HCT116 (cell line): Measurements from ENCODE around the gene NARF.

ENCODE experiments used
- CTCF ChIP-seq, 3 experiments: fragments of 200-600 bp in 1 of 3; sonication (generic) in 1 of 3; IDR thresholded peaks in 2 of 3; conservative IDR thresholded peaks in 1 of 3; 2 replicates each; pipeline ENCODE4 v1.5.1; 2012 to 2017; ENCODE audit warnings: low read depth in 2 of 3, low read length in 2 of 3, antibody characterized with exemption in 1 of 3, borderline replicate concordance in 1 of 3, control low read depth in 1 of 3, mild to moderate bottlenecking in 1 of 3, mixed read lengths in 1 of 3, mixed run types in 1 of 3, moderate library complexity in 1 of 3; ENCODE audit not compliant: insufficient read depth in 1 of 3
- EZH2 ChIP-seq: fragments of 200-600 bp; sonication (generic); IDR thresholded peaks from 2 replicates; pipeline ENCODE4 v1.6.1; 2017; ENCODE audit warnings: antibody characterized with exemption, mixed run types
- JUND ChIP-seq: IDR thresholded peaks from 2 replicates; pipeline ENCODE4 v1.6.1; 2012
- POLR2A ChIP-seq: IDR thresholded peaks from 2 replicates; pipeline ENCODE4 v1.7.0; 2011; ENCODE audit warnings: borderline replicate concordance; ENCODE audit not compliant: insufficient read depth, insufficient read length; ENCODE audit errors: extremely low read depth
- SIN3A ChIP-seq: IDR thresholded peaks from 2 replicates; pipeline ENCODE4 v1.6.1; 2012; ENCODE audit warnings: low read depth
- SP1 ChIP-seq: IDR thresholded peaks from 2 replicates; pipeline ENCODE4 v1.6.1; 2012; ENCODE audit warnings: low read depth
- SRF ChIP-seq: IDR thresholded peaks from 2 replicates; pipeline ENCODE4 v1.6.1; 2012; ENCODE audit warnings: low read depth
- TCF7L2 ChIP-seq: IDR thresholded peaks from 2 replicates; pipeline ENCODE4 v1.7.0; 2011; ENCODE audit warnings: borderline replicate concordance, inconsistent platforms; ENCODE audit not compliant: insufficient read depth, insufficient read length; ENCODE audit errors: extremely low read depth
- ZNF274 ChIP-seq: fragments of 200-500 bp; sonication (Bioruptor generic); IDR thresholded peaks from 2 replicates; pipeline ENCODE4 v1.6.1; 2014; ENCODE audit warnings: mild to moderate bottlenecking, low read depth, low read length, inconsistent platforms

GRCh38 chr17:82480318-82480717 is 21.8 kb downstream of the NARF start:
- TF ChIP-seq SRF (no peak), EZH2 (no peak), TCF7L2 (no peak), SIN3A (no peak), CTCF (IDR thresholded peaks at IDR 0.05 in 2 of 3, conservative IDR thresholded peaks at IDR 0.05 in 1 of 3; ENCODE audit: borderline replicate concordance in 1 of 3, insufficient read depth in 1 of 3, low read depth in 2 of 3, low read length in 2 of 3) (no peak), POLR2A (no peak), ZNF274 (no peak), JUND (no peak), SP1 (no peak)
